ENCODE measurements around the gene IGFBP4. TPM values are rescaled to one million over a fixed set of nuclear protein-coding genes. Genes with fewer than 3 reads are reported as not detected.

Gene IGFBP4
- total and polyA plus RNA-seq, 3 donors from 2014 or later: 67.9 to 317 (median 76.7) TPM

- intact Hi-C loops (cut with DNase I; ENCODE audit: low total_unique reads): loop anchor here (5.0 kb wide), 2 partner anchors 33 to 113 kb away; no protein-coding TSS in a partner anchor
- peak overlapping the region; percentile 69 to 76 for H3K4me3 ChIP-seq
- 2 to 13% methylated on average over 2 to 15 of the region's 15 CpGs for WGBS, 2 donors
- H3K36me3 ChIP-seq (ENCODE audit: low read depth, missing control alignments): no peaks in the 10 kb centered on the region
- peak overlapping the region; percentile 71 to 97 for H3K27ac ChIP-seq
- no peaks in the 10 kb centered on the region for H3K27me3 ChIP-seq
- TF ChIP-seq CTCF (IDR thresholded peaks at IDR 0.05) (no peak), POLR2A (IDR thresholded peaks at IDR 0.05) (no peak)
- H3K4me1 ChIP-seq: peaks cover 58% of the 10 kb centered on the region
- no peak for DNase-seq
- no peaks in the 10 kb centered on the region for H3K9me3 ChIP-seq
These were observed 994 bp downstream of the IGFBP4 start for GRCh38 chr17:40443988-40444899.

- peaks cover 63% of the 10 kb centered on the region for H3K4me1 ChIP-seq
- TF ChIP-seq POLR2A (IDR thresholded peaks at IDR 0.05) (no peak), CTCF (IDR thresholded peaks at IDR 0.05) (peak in 2 of 3 experiments; percentile 6 to 18)
- no peaks in the 10 kb centered on the region for H3K36me3 ChIP-seq (ENCODE audit: low read depth, missing control alignments)
- 35 to 39% methylated on average over 11 of the region's 11 CpGs for WGBS, 2 donors
- DNase-seq: no peak
- no peaks in the 10 kb centered on the region for H3K9me3 ChIP-seq
- intact Hi-C loops (cut with DNase I; ENCODE audit: low total_unique reads): no loop called here
- H3K27me3 ChIP-seq: no peaks in the 10 kb centered on the region
- H3K27ac ChIP-seq: peak overlapping the region; percentile 71 to 97
- peak overlapping the region; percentile 27 to 76 for H3K4me3 ChIP-seq
These were observed 2.7 kb downstream of the IGFBP4 start for GRCh38 chr17:40445751-40446468.

GRCh38 chr17:40447148-40447644, 3.9 kb downstream of the IGFBP4 start:
- peaks cover 75% of the 10 kb centered on the region for H3K4me1 ChIP-seq
- WGBS, 2 donors: 36 to 37% methylated on average over 5 to 8 of the region's 8 CpGs

GRCh38 chr17:40447806-40448205, 4.6 kb downstream of the IGFBP4 start:
- Histone ChIP-seq H3K4me1 (peaks cover 75% of the 10 kb centered on the region), H3K27ac (peak overlapping the region in 1 of 2 donors; percentile 68), H3K4me3 (no peak overlapping the region), H3K27me3 (no peaks in the 10 kb centered on the region), H3K9me3 (no peaks in the 10 kb centered on the region), H3K36me3 (ENCODE audit: low read depth, missing control alignments) (no peaks in the 10 kb centered on the region)
- WGBS, 2 donors: 77 to 86% methylated on average over 4 of the region's 4 CpGs
- intact Hi-C loops (cut with DNase I; ENCODE audit: low total_unique reads): no loop called here
- DNase-seq: no peak
- TF ChIP-seq POLR2A (IDR thresholded peaks at IDR 0.05) (no peak), CTCF (IDR thresholded peaks at IDR 0.05) (no peak)

More at GRCh38 chr17:40447148-40447644, 3.9 kb downstream of the IGFBP4 start:
- TF ChIP-seq POLR2A (IDR thresholded peaks at IDR 0.05) (no peak), CTCF (IDR thresholded peaks at IDR 0.05) (no peak)
- Histone ChIP-seq H3K27ac (peak overlapping the region; percentile 44 to 68), H3K36me3 (ENCODE audit: low read depth, missing control alignments) (no peaks in the 10 kb centered on the region), H3K9me3 (no peaks in the 10 kb centered on the region), H3K27me3 (no peaks in the 10 kb centered on the region), H3K4me3 (no peak overlapping the region)
- no peak for DNase-seq
- intact Hi-C loops (cut with DNase I; ENCODE audit: low total_unique reads): no loop called here

All from testis (tissue), 3 donors.